Colonic mucosa (tissue), 4 donors: ENCODE results near the gene ZNF668. TPM values are rescaled to one million over a fixed set of nuclear protein-coding genes. Genes with fewer than 3 reads are reported as not detected.
"Not testable (repeated sequence)": the region's sequence is repeated elsewhere in the genome, so short reads cannot be mapped to it uniquely, and the experiment has no call there.

Source experiments
- DNase-seq: peaks from one replicate; pipeline ENCODE4 v3.0.0-alpha.2; 2020
- H3K27ac ChIP-seq: fragments of 200-600 bp; one replicate; pipeline ENCODE4 v1.8.0; 2021
- H3K27me3 ChIP-seq: fragments of 200-600 bp; one replicate; pipeline ENCODE4 v1.8.0; 2021
- H3K36me3 ChIP-seq: fragments of 200-600 bp; one replicate; pipeline ENCODE4 v1.8.0; 2021
- H3K4me1 ChIP-seq: fragments of 200-600 bp; one replicate; pipeline ENCODE4 v1.8.0; 2021; ENCODE audit warnings: mild to moderate bottlenecking
- H3K4me3 ChIP-seq: fragments of 200-600 bp; one replicate; pipeline ENCODE4 v1.8.0; 2021
- H3K9ac ChIP-seq, 2 donors: one replicate each; pipeline ENCODE4 v1.7.0; 2013; ENCODE audit warnings: control low read depth in 2 of 2, low read depth in 2 of 2, low read length in 2 of 2
- H3K9me3 ChIP-seq: fragments of 200-600 bp; one replicate; pipeline ENCODE4 v1.8.0; 2021
- intact Hi-C: fragments of 100-400 bp; cut with DNase I; formaldehyde crosslinking; loops from one replicate; pipeline ENCODE4 v1.14.1; 2022
- total RNA-seq, 2 donors: library from RNA; stranded (reverse); fragmentation: NEBNext Ultra II Directional in 1 of 2; extraction: Animal tissue kit (Norgen Biotek cat#: 25700) in 1 of 2; gene quantifications; one replicate each; pipeline ENCODE4 v1.2.1, GENCODE V29; 2021
- TF ChIP-seq, protein P1 (sequence below): fragments of 200-600 bp; IDR thresholded peaks from one replicate; pipeline ENCODE4 v1.8.0; 2022; ENCODE audit warnings: antibody characterized with exemption, mild to moderate bottlenecking
- donor health status: healthy.
- donor health status: DM: no; HTN: no; CAD: no.
- donor health status: DM: no; HTN: no; CAD: no.

The ZNF668 gene
- total RNA-seq, 2 donors from 2014 or later = 7.8 to 12.8 TPM

DNA sequence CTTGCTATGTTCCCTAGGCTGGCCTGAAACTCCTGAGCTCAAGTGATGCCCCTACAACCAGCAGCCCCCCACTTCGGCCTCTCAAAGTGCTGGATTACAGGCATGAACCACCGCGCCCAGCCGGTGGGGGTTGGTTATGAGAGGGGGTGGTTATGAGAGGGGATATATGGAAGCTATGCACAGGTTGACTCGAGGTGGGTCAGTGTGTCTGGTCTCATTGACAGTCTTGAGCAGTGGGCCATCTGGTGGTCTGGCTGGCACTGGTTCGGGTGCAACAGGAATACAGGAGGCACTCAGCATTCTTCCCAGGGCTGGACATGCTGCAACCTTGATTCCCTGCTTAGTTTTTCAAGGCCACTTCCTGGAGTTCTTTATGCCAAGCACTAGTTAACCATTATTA lies 58.0 kb downstream of the ZNF668 start:
- no peak for DNase-seq
- intact Hi-C loops = no loop called here
- Histone ChIP-seq H3K9me3 (no peaks in the 10 kb centered on the region), H3K36me3 (no peaks in the 10 kb centered on the region), H3K27ac (no peak overlapping the region), H3K4me1 (no peaks in the 10 kb centered on the region), H3K9ac (no peak overlapping the region), H3K4me3 (no peak overlapping the region), H3K27me3 (peaks cover 6% of the 10 kb centered on the region)
- TF ChIP-seq, protein P1, sequence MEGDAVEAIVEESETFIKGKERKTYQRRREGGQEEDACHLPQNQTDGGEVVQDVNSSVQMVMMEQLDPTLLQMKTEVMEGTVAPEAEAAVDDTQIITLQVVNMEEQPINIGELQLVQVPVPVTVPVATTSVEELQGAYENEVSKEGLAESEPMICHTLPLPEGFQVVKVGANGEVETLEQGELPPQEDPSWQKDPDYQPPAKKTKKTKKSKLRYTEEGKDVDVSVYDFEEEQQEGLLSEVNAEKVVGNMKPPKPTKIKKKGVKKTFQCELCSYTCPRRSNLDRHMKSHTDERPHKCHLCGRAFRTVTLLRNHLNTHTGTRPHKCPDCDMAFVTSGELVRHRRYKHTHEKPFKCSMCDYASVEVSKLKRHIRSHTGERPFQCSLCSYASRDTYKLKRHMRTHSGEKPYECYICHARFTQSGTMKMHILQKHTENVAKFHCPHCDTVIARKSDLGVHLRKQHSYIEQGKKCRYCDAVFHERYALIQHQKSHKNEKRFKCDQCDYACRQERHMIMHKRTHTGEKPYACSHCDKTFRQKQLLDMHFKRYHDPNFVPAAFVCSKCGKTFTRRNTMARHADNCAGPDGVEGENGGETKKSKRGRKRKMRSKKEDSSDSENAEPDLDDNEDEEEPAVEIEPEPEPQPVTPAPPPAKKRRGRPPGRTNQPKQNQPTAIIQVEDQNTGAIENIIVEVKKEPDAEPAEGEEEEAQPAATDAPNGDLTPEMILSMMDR = no peak

DNA sequence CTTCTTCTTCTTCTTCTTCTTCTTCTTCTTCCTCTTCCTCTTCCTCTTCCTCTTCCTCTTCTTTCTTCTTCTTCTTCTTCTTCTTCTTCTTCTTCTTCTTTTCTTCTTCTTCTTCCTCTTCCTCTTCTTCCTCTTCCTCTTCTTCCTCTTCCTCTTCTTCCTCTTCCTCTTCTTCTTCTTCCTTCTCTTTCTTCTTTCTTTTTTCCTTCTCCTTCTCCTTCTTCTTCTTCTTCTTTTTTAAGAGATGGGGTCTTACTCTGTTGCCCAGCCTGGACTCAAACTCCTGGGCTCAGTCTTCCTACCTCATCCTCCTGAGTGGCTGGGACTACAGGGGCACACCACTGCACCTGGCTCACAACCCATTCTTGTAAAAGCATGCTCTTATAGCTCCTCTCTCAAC lies 60.7 kb downstream of the ZNF668 start:
- H3K27me3 ChIP-seq = not testable (repeated sequence)

GRCh38 chr16:31011815-31012214 lies 62.2 kb downstream of the ZNF668 start:
- H3K4me1 ChIP-seq, H3K9ac ChIP-seq, H3K4me3 ChIP-seq, H3K36me3 ChIP-seq, H3K27ac ChIP-seq, H3K27me3 ChIP-seq, H3K9me3 ChIP-seq, intact Hi-C loops, DNase-seq: not testable (repeated sequence)

More for the DNA sequence above, 60.7 kb downstream of the ZNF668 start:
- H3K4me3 ChIP-seq, H3K4me1 ChIP-seq, intact Hi-C loops, DNase-seq, H3K27ac ChIP-seq, H3K9me3 ChIP-seq, H3K36me3 ChIP-seq, H3K9ac ChIP-seq: not testable (repeated sequence)

Other genes starting within 250 kb of the ZNF668 start
- gene BCL7C, start 180.2 kb downstream of the ZNF668 start, total RNA-seq = 10 to 100 TPM; 19.9 to 34.5 TPM
- gene CTF1, start 177.6 kb downstream of the ZNF668 start, total RNA-seq = 1 to 10 TPM in 1 of 2 donors, under 1 TPM in 1; 0.72 to 1.6 TPM
- gene FBXL19, start 150.7 kb downstream of the ZNF668 start, total RNA-seq = 10 to 100 TPM; 21.9 to 44.8 TPM
- 10 to 100 TPM; 14.3 to 22.1 TPM for gene ORAI3, start 125.2 kb downstream of the ZNF668 start, total RNA-seq
- gene SETD1A, start 116.5 kb downstream of the ZNF668 start, total RNA-seq = 10 to 100 TPM; 11.6 to 15.9 TPM
- 10 to 100 TPM; 19.0 to 20.9 TPM for gene HSD3B7, start 89.0 kb downstream of the ZNF668 start, total RNA-seq
- under 1 TPM; 0.35 to 0.52 TPM for gene STX1B, start 63.6 kb downstream of the ZNF668 start, total RNA-seq
- 10 to 100 TPM; 70.8 to 71.4 TPM for gene STX4, start 40.7 kb downstream of the ZNF668 start, total RNA-seq
- gene ZNF646, start 182 bp upstream of the ZNF668 start, total RNA-seq = 10 to 100 TPM; 18.4 to 20.0 TPM
- 1 to 10 TPM in 1 of 2 donors, under 1 TPM in 1; 0.77 to 2.6 TPM for gene PRSS53, start 14.7 kb upstream of the ZNF668 start, total RNA-seq
- 10 to 100 TPM; 39.5 to 50.3 TPM for gene VKORC1, start 20.6 kb upstream of the ZNF668 start, total RNA-seq
- gene BCKDK, start 34.1 kb upstream of the ZNF668 start, total RNA-seq = 10 to 100 TPM; 41.3 to 43.4 TPM
- 10 to 100 TPM; 42.2 to 69.5 TPM for gene KAT8, start 43.4 kb upstream of the ZNF668 start, total RNA-seq
- 100 to 1,000 TPM; 337 to 347 TPM for gene PRSS8, start 61.5 kb upstream of the ZNF668 start, total RNA-seq
- 1 to 10 TPM; 3.6 to 6.4 TPM for gene PRSS36, start 75.8 kb upstream of the ZNF668 start, total RNA-seq
- 100 to 1,000 TPM; 134 to 252 TPM for gene FUS, start 105.9 kb upstream of the ZNF668 start, total RNA-seq
- gene PYCARD, start 128.5 kb upstream of the ZNF668 start, total RNA-seq = 100 to 1,000 TPM; 118 to 119 TPM
- gene TRIM72, start 139.9 kb upstream of the ZNF668 start, total RNA-seq = under 1 TPM in 1 of 2 donors, not detected in 1; 0.02 TPM
- gene PYDC1, start 142.9 kb upstream of the ZNF668 start, total RNA-seq = not detected
- 1 to 10 TPM; 2.7 to 3.7 TPM for gene ITGAM, start 185.7 kb upstream of the ZNF668 start, total RNA-seq